T47D (cell line): Measurements from ENCODE around the gene ZNF580.

ENCODE experiments used
- DNase-seq, 2 experiments: peaks; one replicate each; pipeline versions ENCODE4 v3.0.0 to v3.0.0-alpha.2; 2011 to 2012; ENCODE audit warnings: low read depth in 1 of 2, low spot score in 1 of 2
- JUND ChIP-seq: IDR thresholded peaks from 2 replicates; pipeline ENCODE4 v1.6.1; 2012; ENCODE audit warnings: low read depth
- in situ Hi-C: cut with HindIII; loops from 2 replicates; pipeline ENCODE4 v1.10.0; 2016; ENCODE audit warnings: low sequenced_read_pairs, low pct_unique_long_range_greater_than_20kb

The ZNF580 gene

DNA sequence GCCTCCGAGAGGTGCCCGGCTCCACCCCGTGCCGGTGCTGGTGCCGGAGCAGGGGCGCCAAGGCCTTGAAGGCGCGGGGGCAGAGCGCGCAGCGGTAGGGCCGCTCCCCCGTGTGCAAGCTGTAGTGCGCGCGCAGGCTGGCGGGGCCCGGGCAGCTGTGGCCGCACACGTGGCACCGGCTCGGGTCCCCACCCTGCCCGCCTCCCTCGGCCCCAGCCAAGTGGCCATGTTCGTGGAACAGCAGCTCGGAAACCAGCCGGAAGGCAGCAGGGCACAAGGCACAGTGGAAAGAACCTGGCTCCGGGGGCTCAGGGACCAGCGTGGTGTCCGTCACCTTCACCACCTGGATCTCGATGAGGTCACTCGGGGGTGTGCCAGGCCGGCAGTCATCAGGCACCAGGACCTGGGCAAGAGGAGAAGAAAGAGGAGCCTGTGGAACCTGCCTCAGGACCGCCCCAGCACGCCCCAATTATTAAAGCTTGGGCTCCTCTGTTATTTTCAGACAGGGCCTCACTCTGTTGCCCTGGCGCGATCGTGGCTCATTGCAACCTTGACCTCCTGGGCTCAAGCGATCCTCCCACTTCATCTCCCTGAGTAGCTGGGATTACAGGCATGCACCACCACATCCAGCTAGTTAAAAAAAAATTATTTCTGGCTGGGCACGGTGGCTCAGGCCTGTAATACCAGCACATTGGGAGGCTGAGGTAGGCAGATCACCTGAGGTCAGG is 18.4 kb upstream of the ZNF580 start:
- TF ChIP-seq JUND = no peak
- no peak for DNase-seq
- in situ Hi-C loops = no loop called here

DNA sequence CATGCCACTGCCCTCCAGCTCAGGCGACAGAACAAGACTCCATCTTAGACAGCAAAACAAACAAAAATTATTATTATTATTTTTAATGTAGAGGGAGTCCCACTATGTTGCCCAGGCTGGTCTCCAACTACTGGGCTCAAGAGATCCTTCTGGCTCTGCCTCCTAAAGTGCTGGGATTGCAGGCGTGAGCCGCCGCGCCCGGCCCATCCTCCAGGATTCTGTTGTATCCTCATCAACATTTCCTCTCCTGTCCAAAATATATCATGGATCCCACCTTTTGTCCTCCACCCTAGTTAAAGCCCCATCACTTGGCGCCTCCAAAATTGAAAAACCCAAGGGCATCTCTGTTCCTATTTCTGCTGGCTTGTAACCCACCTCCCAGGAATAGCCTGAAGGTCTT is 17.7 kb upstream of the ZNF580 start:
- TF ChIP-seq JUND = no peak
- DNase-seq = no peak
- in situ Hi-C loops = no loop called here

DNA sequence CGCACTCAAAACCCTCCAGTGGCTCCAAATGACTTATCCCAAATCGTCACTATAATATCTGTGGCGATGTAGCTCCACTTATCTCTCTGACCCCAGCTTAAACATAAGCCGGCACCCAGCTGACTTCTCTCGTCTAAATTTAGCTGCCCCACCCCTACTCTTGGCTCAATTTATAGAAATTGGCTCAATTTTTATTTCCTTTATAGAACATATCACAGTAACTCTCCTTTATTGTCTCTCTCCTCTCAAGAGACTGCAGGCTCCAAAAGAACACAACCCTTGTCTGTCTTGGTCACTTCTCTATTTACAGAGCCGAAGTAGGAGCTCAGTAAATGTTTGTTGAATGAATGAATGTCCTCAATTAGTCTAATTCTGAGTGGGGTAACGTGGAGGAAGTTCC is 17.2 kb upstream of the ZNF580 start:
- no peak for TF ChIP-seq JUND
- DNase-seq = no peak
- in situ Hi-C loops = no loop called here

DNA sequence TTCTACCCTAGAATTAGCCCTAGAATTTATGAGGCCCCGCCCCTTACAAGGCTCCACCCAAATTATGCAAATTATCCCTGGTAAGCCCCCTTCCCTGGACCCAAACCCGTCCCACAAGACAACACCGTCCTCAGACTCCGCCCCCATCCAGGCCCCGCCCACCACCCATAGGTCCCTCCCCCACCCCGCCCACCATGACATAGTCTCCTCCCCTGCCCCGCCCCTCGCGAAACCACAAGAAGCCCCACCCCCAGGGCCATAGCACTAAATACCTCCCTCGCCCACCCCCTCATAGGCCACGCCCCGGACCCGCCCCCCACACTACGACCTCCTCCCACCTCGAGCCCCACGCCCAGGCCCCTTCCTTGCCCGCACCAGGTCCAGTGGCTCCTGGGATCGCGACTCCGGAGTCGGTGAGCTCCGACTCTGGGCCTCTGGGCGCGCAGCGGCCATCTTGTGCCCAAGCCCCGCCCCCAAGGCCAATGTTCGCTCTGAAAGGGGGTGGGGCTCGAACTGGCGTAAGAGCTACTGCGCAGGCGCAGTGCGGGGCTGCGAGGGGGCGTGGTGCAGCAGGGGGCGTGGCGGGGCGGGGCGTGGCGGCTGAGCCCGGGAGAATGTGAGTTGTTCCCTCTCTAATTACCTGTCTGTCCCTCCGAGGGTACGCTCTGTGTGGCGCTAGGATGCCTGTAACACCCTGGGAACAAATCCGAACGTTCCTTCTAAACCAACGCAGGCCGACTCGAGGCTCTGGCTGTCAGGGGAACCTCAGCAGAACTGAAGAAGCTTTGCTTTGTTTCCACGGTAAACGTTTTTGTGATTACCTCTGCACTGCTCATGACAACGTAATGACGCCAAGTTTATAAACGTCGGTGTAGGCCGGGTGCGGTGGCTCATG is 16.4 kb upstream of the ZNF580 start, which contains the start of gene ZNF784:
Gene ZNF784 (minus strand): TSS at position 458 of the 895 bp plus-strand sequence. CDS start 5 bp downstream, at position 453.
- TF ChIP-seq JUND = no peak
- in situ Hi-C loops = no loop called here
- DNase-seq = peak; percentile 89 to 91

DNA sequence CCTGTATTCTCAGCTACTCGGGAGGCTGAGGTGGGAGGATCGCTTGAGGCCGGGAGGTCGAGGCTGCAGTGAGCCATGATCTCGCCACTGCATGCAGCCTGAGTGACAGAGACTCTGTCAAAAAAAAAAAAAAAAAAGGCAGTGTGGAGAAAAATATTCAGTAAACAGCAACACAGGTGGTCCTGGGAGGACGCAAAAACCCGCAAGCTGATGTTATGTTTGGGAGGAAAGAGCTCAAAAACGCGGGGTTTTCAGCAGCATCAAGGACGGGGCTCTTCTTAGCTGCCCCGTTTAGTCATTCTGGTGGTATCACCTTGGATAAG is 15.8 kb upstream of the ZNF580 start:
- no peak for DNase-seq
- in situ Hi-C loops = no loop called here
- no peak for TF ChIP-seq JUND

DNA sequence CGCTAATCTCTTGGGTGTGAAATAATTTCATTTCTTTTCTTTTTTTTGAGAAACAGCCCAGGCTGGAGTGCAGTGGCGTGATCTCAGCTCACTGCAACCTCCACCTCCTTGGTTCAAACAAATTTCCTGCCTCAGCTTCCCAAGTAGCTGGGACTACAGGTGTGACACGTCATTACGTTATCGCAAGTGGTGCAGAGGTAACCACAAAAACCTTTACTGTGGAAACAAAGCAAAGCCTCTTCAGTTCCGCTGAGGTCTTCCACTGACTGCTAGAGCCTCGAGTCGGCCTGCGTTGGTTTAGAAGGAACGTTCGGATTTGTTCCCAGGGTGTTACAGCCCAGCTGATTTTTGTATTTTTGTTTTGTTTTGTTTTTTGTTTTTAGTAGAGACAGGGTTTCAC is 14.5 kb upstream of the ZNF580 start:
- in situ Hi-C loops = no loop called here
- TF ChIP-seq JUND = no peak
- no peak for DNase-seq

GRCh38 chr19:55632463-55632834 is 8.4 kb upstream of the ZNF580 start:
- in situ Hi-C loops = no loop called here
- DNase-seq = peak in 1 of 2 experiments; percentile 94
- TF ChIP-seq JUND = no peak

DNA sequence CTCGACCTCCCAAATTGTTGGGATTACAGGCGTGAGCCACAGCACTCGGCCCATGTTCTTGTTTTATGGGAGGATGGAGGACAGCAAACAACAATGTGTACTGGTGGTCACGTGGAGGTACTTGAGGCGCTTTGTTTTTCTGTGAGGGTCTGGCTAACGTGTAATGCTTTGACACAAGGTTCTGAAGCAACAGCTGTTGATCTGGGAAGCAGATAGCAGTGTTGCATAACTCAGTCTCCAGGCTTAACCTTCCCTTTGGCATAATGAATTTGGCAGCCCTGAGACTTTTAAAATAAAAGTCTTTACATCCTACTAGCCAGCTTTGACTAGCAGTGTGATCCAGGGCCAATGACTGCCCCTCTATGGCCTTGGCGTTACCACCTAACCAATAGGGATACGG is 6.9 kb upstream of the ZNF580 start:
- DNase-seq = no peak
- in situ Hi-C loops = no loop called here
- TF ChIP-seq JUND = no peak

DNA sequence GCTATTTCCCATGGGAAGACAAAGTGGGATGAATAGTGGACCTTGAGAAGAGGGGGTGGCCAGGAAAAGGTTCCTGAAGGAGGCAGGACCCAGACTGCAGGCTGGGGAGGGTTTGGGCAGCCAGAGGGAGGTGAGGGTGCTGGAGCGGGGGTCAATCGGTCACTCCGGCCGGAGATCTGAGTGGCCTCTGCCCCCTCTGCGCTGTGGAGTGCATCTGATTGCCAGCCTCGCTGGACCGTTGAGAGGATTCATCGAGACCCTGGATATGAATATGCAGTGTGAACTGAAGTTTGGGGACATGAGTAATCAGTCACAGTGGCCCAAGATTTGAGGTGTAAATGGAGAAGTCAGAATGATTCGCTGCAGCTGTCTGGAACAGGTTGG is 5.5 kb upstream of the ZNF580 start:
- TF ChIP-seq JUND = no peak
- no peak for DNase-seq
- in situ Hi-C loops = no loop called here

GRCh38 chr19:55635856-55636440 is 4.9 kb upstream of the ZNF580 start:
- DNase-seq = no peak
- in situ Hi-C loops = no loop called here
- no peak for TF ChIP-seq JUND

DNA sequence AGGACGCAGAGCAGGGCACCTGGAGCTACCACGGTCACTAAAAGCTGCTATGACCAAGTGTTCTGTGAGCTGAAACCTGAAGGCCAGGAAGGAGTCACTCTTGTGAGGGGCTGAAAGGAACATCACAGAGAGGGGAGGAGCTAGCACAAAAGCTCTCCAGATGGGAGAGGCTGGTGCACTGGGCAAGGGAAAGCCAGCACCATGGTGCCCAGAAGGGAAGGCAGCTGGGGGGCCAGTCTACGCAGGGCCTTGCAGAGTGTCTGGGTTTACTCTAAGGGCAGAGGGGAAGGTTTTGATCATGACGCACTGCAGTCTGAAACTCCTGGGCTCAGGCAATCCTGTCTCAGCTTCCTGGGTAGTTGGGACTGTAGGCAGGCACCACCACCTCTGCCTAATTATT is 4.1 kb upstream of the ZNF580 start:
- DNase-seq = no peak
- in situ Hi-C loops = no loop called here
- no peak for TF ChIP-seq JUND

GRCh38 chr19:55637534-55637933 is 3.3 kb upstream of the ZNF580 start:
- in situ Hi-C loops = no loop called here
- no peak for TF ChIP-seq JUND
- no peak for DNase-seq

DNA sequence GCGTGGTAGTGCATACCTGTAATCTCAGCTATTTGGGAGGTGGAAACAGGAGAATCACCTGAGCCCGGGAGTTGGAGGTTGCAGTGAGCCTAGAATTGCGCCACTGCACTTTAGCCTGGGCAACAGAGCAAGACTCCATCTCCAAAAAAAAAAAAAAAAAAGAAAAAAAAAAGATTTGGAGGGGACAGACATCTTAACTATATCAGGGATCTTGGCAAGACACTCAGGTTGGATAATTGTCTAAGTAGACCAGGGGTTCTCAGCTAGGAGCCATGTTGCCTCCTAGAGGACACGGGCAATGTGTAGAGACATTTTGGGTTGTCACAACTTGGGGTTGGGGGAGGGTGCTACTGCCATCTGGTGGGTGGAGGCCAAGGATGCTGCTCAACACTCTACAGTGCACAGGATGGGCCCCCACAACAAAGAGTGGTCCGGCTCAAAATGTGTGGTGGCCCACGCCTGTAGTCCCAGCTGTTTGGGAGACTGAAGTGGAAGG is 1.9 kb upstream of the ZNF580 start:
- TF ChIP-seq JUND = no peak
- peak in 1 of 2 experiments; percentile 68 for DNase-seq
- in situ Hi-C loops = no loop called here
